H7 (cell line): ENCODE data around the gene KRT76. TPM values are rescaled to one million over a fixed set of nuclear protein-coding genes. Genes with fewer than 3 reads are reported as not detected.

ENCODE experiments used
- DNase-seq: peaks from one replicate; pipeline ENCODE4 v3.0.0; 2012
- H3K27me3 ChIP-seq: 2 replicates; pipeline ENCODE4 v1.6.0; 2011; ENCODE audit warnings: mild to moderate bottlenecking, low read length; ENCODE audit not compliant: control insufficient read depth, insufficient read depth
- H3K36me3 ChIP-seq: replicated peaks from 2 replicates; pipeline ENCODE4 v1.5.1; 2011; ENCODE audit warnings: low read length; ENCODE audit not compliant: control insufficient read depth, insufficient read depth
- H3K4me3 ChIP-seq: 2 replicates; pipeline ENCODE4 v1.5.1; 2011; ENCODE audit warnings: low read depth, mild to moderate bottlenecking, control low read depth, low read length, moderate library complexity; ENCODE audit not compliant: insufficient read depth
- total RNA-seq: library from RNA; depleted of rRNA; stranded (reverse); fragments of >200 nt; shearing (Covaris generic); gene quantifications from 2 replicates; pipeline ENCODE4 v1.2.3, GENCODE V29; 2014

The KRT76 gene
- total RNA-seq, 1 experiment from 2014 or later: not detected

- no peak for DNase-seq
- Histone ChIP-seq H3K36me3 (no peaks in the 10 kb centered on the region), H3K27me3 (no peaks in the 10 kb centered on the region), H3K4me3 (no peak overlapping the region)
Measured at GRCh38 chr12:52787324-52788191, 10.4 kb upstream of the KRT76 start.

GRCh38 chr12:52784909-52785308 lies 7.8 kb upstream of the KRT76 start:
- H3K27me3 ChIP-seq: no peaks in the 10 kb centered on the region; the same call in 1 of the 2 replicates
- DNase-seq: no peak
- no peak overlapping the region for H3K4me3 ChIP-seq
- H3K36me3 ChIP-seq: no peaks in the 10 kb centered on the region

DNA sequence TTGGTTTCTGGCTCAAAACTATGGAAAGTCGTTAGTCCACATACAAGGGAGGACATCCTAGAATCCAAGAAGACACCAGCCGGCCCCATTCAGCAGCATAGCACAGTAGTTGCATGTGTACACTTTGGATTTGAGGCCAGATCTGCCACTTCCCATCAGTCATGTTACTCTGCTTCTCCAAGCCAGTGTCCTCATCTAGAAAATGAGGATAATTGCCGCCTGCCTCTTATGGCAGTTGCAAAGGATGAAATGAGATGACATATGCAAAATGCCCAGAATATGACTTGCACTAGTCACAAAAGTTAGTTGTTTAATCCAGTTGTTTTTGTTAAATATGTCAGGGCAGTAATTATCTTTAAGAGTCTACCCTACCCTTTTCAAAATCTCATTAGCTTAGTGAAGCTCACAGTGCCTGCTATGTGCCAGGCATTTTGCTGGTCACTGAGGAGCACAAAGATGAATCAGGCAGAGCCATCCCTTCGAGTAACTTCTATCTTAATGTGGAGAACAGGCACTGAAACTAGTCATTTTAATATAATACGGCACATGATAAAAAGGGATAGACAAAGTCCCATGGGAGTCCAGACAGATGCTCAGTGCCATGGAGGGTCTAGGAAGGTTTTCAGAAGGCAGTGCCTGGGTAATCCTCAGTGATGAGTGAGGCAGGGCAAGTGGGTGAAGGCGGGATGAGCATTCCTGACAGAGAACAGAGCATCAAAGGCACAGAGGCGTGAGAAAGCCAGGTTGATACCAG lies 6.6 kb upstream of the KRT76 start:
- no peak overlapping the region for H3K4me3 ChIP-seq
- H3K36me3 ChIP-seq: no peaks in the 10 kb centered on the region
- no peak for DNase-seq
- H3K27me3 ChIP-seq: no peaks in the 10 kb centered on the region; the same call in 1 of the 2 replicates

DNA sequence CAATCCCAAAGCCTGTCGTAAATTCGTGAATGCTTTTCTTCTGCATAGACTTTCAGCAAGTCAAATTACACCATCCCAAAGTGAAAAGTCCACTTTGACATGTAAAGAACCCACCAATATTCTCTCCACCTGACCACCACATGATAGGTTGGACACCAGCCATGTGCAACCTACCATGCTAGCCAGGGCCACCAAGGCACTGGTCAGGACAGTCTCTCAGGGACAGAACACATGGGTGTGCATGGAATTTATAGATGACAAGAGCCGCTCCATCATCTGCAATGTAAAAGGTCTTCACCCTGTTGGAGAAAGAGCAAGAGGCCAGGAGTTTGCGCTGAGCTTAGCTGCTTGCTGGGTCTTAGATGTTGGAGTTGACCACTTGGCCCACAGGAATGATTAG lies 5.4 kb upstream of the KRT76 start:
- Histone ChIP-seq H3K36me3 (no peaks in the 10 kb centered on the region), H3K27me3 (no peaks in the 10 kb centered on the region; the same call in 1 of the 2 replicates), H3K4me3 (no peak overlapping the region)
- no peak for DNase-seq

DNA sequence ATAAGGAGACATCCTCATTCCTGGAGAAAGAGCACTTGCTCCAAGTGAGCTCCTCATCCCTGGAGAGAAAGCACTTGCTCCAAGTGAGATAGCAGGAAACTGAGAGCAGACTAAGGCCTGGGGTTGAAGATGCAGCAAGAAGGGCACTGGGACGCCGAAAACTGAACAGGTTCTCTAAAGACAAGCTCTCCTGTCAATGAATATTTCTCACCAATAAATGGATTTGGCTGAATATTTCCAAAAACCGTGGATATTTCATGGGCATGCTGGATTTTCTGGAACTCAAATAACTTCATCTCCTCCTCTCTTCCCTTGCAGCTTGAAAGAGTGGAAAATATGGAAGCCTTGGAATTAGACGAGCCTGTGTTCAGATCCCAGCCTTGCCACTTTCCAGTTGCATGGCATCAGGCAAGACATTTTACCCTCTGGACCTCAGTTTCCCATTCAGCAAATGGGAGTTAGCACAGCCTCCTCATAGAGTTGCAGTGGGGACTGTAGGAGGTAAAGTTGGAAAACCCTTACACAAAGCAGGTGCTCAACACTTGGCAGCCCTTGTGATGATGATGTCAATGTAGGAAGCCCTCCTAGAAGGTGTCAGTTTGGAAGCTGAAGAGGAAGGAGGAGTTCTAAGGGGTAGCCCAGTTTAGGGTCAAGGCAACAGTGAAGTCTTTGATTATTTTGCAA lies 4.4 kb upstream of the KRT76 start:
- Histone ChIP-seq H3K27me3 (no peaks in the 10 kb centered on the region; the same call in 1 of the 2 replicates), H3K36me3 (no peaks in the 10 kb centered on the region), H3K4me3 (no peak overlapping the region)
- DNase-seq: no peak

GRCh38 chr12:52779914-52780313 lies 2.8 kb upstream of the KRT76 start:
- no peak overlapping the region for H3K4me3 ChIP-seq
- H3K27me3 ChIP-seq: no peaks in the 10 kb centered on the region; the same call in 1 of the 2 replicates
- H3K36me3 ChIP-seq: no peaks in the 10 kb centered on the region
- no peak for DNase-seq

DNA sequence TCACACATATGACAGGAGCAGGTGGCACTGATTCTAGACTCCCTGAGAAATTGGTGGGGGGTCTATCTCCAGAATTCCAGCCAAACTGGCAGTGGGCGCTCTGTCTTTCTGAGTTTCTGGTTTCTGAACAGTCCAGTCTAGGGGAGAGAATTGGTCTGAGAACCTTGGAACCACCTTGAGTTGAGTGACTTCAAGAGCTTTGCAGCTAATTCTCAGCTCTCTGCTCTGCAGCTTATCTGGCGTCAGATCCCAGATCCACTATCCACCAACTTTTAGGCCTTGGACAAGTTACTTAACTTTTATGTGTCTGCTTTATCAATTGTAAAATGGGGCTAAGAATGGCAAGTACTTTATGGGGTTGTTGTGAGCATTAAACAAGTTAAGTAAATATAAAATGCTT lies 1.7 kb upstream of the KRT76 start:
- Histone ChIP-seq H3K36me3 (no peaks in the 10 kb centered on the region), H3K4me3 (no peak overlapping the region), H3K27me3 (no peaks in the 10 kb centered on the region; the same call in 1 of the 2 replicates)
- no peak for DNase-seq

DNA sequence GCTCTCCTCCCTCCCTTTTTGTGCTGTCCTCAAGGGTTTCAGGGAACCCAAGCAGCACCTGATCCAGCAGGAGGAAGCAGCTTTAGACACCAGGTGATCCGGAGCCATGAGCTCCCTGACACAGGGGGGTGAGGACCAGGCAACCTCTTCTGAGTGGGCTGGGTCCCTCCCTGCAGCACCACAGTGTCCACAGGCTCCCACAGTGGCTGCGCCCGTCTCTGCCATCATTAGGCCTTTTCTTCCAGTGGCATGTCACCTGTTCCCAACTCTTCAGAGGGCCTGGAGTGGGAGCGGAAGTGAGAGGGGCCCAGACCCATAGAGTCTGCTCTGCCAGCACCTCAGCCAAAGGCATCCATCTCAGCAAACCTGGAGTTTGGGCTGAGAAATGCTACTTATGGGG lies 421 bp upstream of the KRT76 start:
- Histone ChIP-seq H3K27me3 (no peaks in the 10 kb centered on the region; the same call in 1 of the 2 replicates), H3K36me3 (no peaks in the 10 kb centered on the region), H3K4me3 (no peak overlapping the region)
- DNase-seq: no peak

- no peaks in the 10 kb centered on the region for H3K36me3 ChIP-seq
- H3K27me3 ChIP-seq: no peaks in the 10 kb centered on the region; the same call in 1 of the 2 replicates
- no peak overlapping the region for H3K4me3 ChIP-seq
- DNase-seq: no peak
Measured at GRCh38 chr12:52776435-52776834, 710 bp downstream of the KRT76 start.

DNA sequence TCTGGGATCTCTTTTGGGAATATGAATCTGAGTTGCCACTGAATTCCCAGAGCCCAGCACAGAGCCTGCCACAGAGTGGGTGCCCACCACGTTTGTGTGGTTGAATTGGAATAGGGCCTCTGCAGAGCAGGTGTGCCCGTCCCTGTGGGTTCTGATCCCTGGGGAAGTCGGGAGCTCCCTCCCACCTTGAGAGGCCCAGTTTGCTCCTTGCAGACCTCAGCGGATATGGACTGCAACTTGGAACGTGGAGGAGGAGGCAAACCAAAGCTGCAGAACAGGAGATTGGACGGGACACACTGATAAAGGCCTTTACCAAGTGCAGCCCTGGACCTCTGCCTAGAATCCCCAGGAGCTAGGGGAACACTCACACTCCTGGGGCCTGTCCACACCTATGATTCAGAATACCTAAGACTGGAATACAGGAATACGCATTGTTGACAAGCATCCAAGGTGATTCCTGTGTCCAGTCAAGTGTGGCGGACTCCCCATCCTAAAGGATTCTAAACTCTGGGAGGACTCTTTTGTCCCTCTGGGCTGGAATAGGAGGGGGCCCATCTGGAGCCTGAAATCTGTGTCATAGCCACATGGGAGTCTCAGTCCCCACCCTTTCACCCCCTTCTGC lies 2.4 kb downstream of the KRT76 start:
- no peaks in the 10 kb centered on the region for H3K36me3 ChIP-seq
- no peak for DNase-seq
- H3K4me3 ChIP-seq: no peak overlapping the region
- H3K27me3 ChIP-seq: no peaks in the 10 kb centered on the region; the same call in 1 of the 2 replicates

GRCh38 chr12:52772772-52773171 lies 4.4 kb downstream of the KRT76 start:
- Histone ChIP-seq H3K4me3 (no peak overlapping the region), H3K27me3 (no peaks in the 10 kb centered on the region; the same call in 1 of the 2 replicates), H3K36me3 (no peaks in the 10 kb centered on the region)
- DNase-seq: no peak

DNA sequence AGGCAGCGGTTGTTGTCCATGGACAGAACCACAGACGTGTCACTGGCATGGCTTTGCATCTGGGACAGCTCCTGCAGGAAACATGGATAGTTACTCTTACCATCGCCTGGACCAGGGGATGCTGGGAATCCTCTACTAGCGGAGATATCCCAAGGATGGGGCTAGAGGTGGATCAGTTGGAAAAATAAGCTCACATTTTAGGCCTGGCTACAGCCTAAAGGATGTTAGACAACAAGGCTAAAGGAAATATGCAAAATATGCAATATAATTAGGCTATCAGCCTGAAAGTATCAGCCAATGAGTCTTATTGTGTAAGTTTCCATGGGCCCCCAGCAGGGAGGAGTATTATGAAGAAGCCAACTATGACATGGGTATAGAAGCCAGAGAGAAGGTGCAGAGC lies 5.0 kb downstream of the KRT76 start:
- H3K36me3 ChIP-seq: no peaks in the 10 kb centered on the region

DNA sequence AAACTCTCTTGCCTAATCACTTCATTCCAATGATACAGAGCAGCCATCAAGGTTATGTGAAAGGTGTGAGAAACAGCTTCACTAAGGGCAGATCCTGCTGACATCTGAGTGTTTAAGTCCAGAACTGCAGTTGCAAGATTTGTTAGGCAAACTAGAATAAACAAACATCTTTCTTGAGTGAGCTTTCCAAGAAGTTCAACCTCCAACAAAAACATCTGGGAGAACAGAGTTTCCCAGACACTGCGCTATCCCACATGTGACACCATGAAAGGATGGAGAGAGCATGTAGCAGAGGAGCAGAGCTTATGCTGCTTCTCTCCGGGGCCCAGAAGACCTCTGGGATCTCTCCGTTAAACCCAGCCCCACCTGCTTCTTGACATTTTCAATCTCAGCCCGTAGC lies 5.6 kb downstream of the KRT76 start:
- no peak for DNase-seq
- Histone ChIP-seq H3K27me3 (no peaks in the 10 kb centered on the region; the same call in 1 of the 2 replicates), H3K36me3 (no peaks in the 10 kb centered on the region), H3K4me3 (no peak overlapping the region)

More for the DNA sequence above, 5.0 kb downstream of the KRT76 start:
- DNase-seq: no peak
- no peaks in the 10 kb centered on the region; the same call in 1 of the 2 replicates for H3K27me3 ChIP-seq
- H3K4me3 ChIP-seq: no peak overlapping the region

DNA sequence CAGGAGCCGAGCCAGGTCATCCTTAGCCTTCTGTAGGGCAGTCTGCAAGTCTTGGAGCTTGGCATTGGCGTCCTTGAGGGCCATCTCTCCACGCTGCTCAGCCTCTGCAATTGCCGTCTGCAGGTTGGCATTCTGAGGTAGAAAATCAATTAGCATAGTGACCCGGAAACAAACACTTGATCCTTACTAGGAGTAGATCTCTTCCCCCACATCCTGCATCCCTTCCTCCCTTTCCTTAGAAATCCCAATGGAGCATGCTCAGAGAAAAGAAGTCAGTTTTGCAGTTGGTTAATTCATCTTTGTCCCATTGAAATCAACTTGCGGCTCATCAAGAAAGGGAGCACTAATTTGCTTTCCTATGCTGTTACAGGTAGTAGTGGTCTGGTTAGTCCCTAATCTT lies 6.1 kb downstream of the KRT76 start:
- no peak for DNase-seq
- Histone ChIP-seq H3K4me3 (no peak overlapping the region), H3K27me3 (no peaks in the 10 kb centered on the region; the same call in 1 of the 2 replicates), H3K36me3 (no peaks in the 10 kb centered on the region)
